Activated naive CD4-positive, alpha-beta T cell treated with anti-CD3 and anti-CD28 coated beads for 36 hours (primary cell): ENCODE measurements around the gene KDM7A. TPM values are rescaled to one million over a fixed set of nuclear protein-coding genes. Genes with fewer than 3 reads are reported as not detected.
A peak's percentile ranks its signal among the peaks of the same experiment; 100 is the strongest.
"Not testable (repeated sequence)": the region's sequence is repeated elsewhere in the genome, so short reads cannot be mapped to it uniquely, and the experiment has no call there.

Source experiments
- CTCF ChIA-PET: fragments of 350-600 bp; sonication (Branson Sonifier 250); formaldehyde crosslinking; loops from one replicate; lab custom pipeline; 2021; ENCODE audit warnings: antibody characterized with exemption; lab: Charles Lee
- DNase-seq: peaks from one replicate; pipeline ENCODE4 v3.0.0-alpha.2; 2020
- H3K27ac Mint-ChIP-seq: one replicate; pipeline ENCODE4 v1.8.0; 2021; ENCODE audit warnings: mild to moderate bottlenecking, mixed read lengths
- H3K27me3 Mint-ChIP-seq: one replicate; pipeline ENCODE4 v1.8.0; 2021; ENCODE audit warnings: low read depth, mixed read lengths
- H3K36me3 Mint-ChIP-seq: one replicate; pipeline ENCODE4 v1.8.0; 2021; ENCODE audit warnings: low read depth, mixed read lengths
- H3K4me1 Mint-ChIP-seq: one replicate; pipeline ENCODE4 v1.8.0; 2021; ENCODE audit warnings: low read depth, mixed read lengths
- H3K4me3 Mint-ChIP-seq: one replicate; pipeline ENCODE4 v1.8.0; 2021; ENCODE audit warnings: mild to moderate bottlenecking, moderate library complexity, mixed read lengths
- H3K9me3 Mint-ChIP-seq: one replicate; pipeline ENCODE4 v1.8.0; 2021; ENCODE audit warnings: mixed read lengths
- intact Hi-C: fragments of 100-400 bp; cut with micrococcal nuclease; formaldehyde crosslinking; loops from one replicate; pipeline ENCODE4 v1.15.1; 2023
- total RNA-seq, 2 experiments: library from RNA; stranded (reverse); gene quantifications; one replicate each; pipeline ENCODE4 v1.2.3, GENCODE V29; 2021

The KDM7A gene
- total RNA-seq, 2 experiments from 2014 or later, result 27.4 to 29.3 TPM

GRCh38 chr7:140174217-140174616 lies 2.6 kb downstream of the KDM7A start:
- DNase-seq, result no peak
- Mint-ChIP-seq H3K27ac (peak overlapping the region; percentile 2), H3K4me1 (peaks cover 53% of the 10 kb centered on the region), H3K27me3 (no peaks in the 10 kb centered on the region), H3K9me3 (peaks cover 5% of the 10 kb centered on the region), H3K36me3 (peaks cover 11% of the 10 kb centered on the region), H3K4me3 (no peak overlapping the region)
- intact Hi-C loops, result loop anchor here (2.0 to 10.0 kb wide), 2 partner anchors 229 to 751 kb away; partner anchors contain the start of gene BRAF
- CTCF ChIA-PET, result interaction anchor here (0.7 to 0.8 kb wide), 2 partner anchors 114 to 131 kb away, joined by 3 to 4 read pairs; no protein-coding TSS in a partner anchor

- Mint-ChIP-seq H3K27me3 (no peaks in the 10 kb centered on the region), H3K27ac (no peak overlapping the region), H3K4me1 (peaks cover 76% of the 10 kb centered on the region), H3K4me3 (no peak overlapping the region), H3K36me3 (peaks cover 5% of the 10 kb centered on the region), H3K9me3 (no peaks in the 10 kb centered on the region)
- intact Hi-C loops, result loop anchor here (10.0 kb wide), 1 partner anchor 754 kb away; the partner anchor contains the start of gene BRAF
- DNase-seq, result no peak
- CTCF ChIA-PET, result no interaction called here
Observed at GRCh38 chr7:140170375-140170774, 6.4 kb downstream of the KDM7A start.

GRCh38 chr7:140168816-140169215 lies 8.0 kb downstream of the KDM7A start:
- no peak overlapping the region for H3K27ac Mint-ChIP-seq
- DNase-seq, result no peak
- peaks cover 79% of the 10 kb centered on the region for H3K4me1 Mint-ChIP-seq
- CTCF ChIA-PET, result interaction anchor here (0.7 to 1.6 kb wide), 3 partner anchors 9 to 61 kb away, joined by 3 to 9 read pairs (median 3); partner anchors contain the start of gene KDM7A
- H3K9me3 Mint-ChIP-seq, result no peaks in the 10 kb centered on the region
- peaks cover 7% of the 10 kb centered on the region for H3K36me3 Mint-ChIP-seq
- H3K27me3 Mint-ChIP-seq, result no peaks in the 10 kb centered on the region
- H3K4me3 Mint-ChIP-seq, result no peak overlapping the region
- intact Hi-C loops, result loop anchor here (5.0 kb wide), 1 partner anchor 937 kb away; the partner anchor contains the start of gene UBN2

- CTCF ChIA-PET, result interaction anchor here (0.6 kb wide), 1 partner anchor 260 kb away, joined by 6 read pairs; no protein-coding TSS in a partner anchor
- intact Hi-C loops, result loop anchor here (1.0 to 5.0 kb wide), 4 partner anchors 10 to 933 kb away; partner anchors contain the start of gene UBN2
- no peaks in the 10 kb centered on the region for H3K9me3 Mint-ChIP-seq
Observed at GRCh38 chr7:140165422-140165821, 11.4 kb downstream of the KDM7A start.

GRCh38 chr7:140162081-140162480 lies 14.7 kb downstream of the KDM7A start:
- H3K4me1 Mint-ChIP-seq, result peaks cover 76% of the 10 kb centered on the region
- H3K4me3 Mint-ChIP-seq, H3K27ac Mint-ChIP-seq, H3K27me3 Mint-ChIP-seq, H3K9me3 Mint-ChIP-seq, DNase-seq, intact Hi-C loops: not testable (repeated sequence)
- CTCF ChIA-PET, result interaction anchor here (0.6 to 0.7 kb wide), 2 partner anchors 101 to 340 kb away, joined by 3 read pairs; no protein-coding TSS in a partner anchor
- H3K36me3 Mint-ChIP-seq, result peaks cover 10% of the 10 kb centered on the region

More at GRCh38 chr7:140165422-140165821, 11.4 kb downstream of the KDM7A start:
- H3K27me3 Mint-ChIP-seq, result no peaks in the 10 kb centered on the region
- peak overlapping the region; percentile 39 for H3K4me3 Mint-ChIP-seq
- peak; percentile 42 for DNase-seq
- peaks cover 79% of the 10 kb centered on the region for H3K4me1 Mint-ChIP-seq
- peak overlapping the region; percentile 95 for H3K27ac Mint-ChIP-seq
- H3K36me3 Mint-ChIP-seq, result peaks cover 4% of the 10 kb centered on the region

- peak overlapping the region; percentile 4 for H3K27ac Mint-ChIP-seq
- no peak overlapping the region for H3K4me3 Mint-ChIP-seq
- no peak for DNase-seq
- H3K4me1 Mint-ChIP-seq, result peaks cover 80% of the 10 kb centered on the region
- CTCF ChIA-PET, result no interaction called here
- H3K27me3 Mint-ChIP-seq, result no peaks in the 10 kb centered on the region
- intact Hi-C loops, result no loop called here
- peaks cover 10% of the 10 kb centered on the region for H3K36me3 Mint-ChIP-seq
- no peaks in the 10 kb centered on the region for H3K9me3 Mint-ChIP-seq
Observed at GRCh38 chr7:140161047-140161446, 15.7 kb downstream of the KDM7A start.

GRCh38 chr7:140160308-140160707 lies 16.5 kb downstream of the KDM7A start:
- intact Hi-C loops, result no loop called here
- CTCF ChIA-PET, result no interaction called here
- Mint-ChIP-seq H3K9me3 (no peaks in the 10 kb centered on the region), H3K36me3 (peaks cover 10% of the 10 kb centered on the region), H3K4me3 (no peak overlapping the region), H3K4me1 (peaks cover 78% of the 10 kb centered on the region), H3K27ac (peak overlapping the region; percentile 4), H3K27me3 (no peaks in the 10 kb centered on the region)
- no peak for DNase-seq

GRCh38 chr7:140159497-140159896 lies 17.3 kb downstream of the KDM7A start:
- H3K9me3 Mint-ChIP-seq, result no peaks in the 10 kb centered on the region
- no peak for DNase-seq
- no peak overlapping the region for H3K4me3 Mint-ChIP-seq
- H3K27ac Mint-ChIP-seq, result no peak overlapping the region
- no peaks in the 10 kb centered on the region for H3K27me3 Mint-ChIP-seq
- peaks cover 77% of the 10 kb centered on the region for H3K4me1 Mint-ChIP-seq
- CTCF ChIA-PET, result no interaction called here
- intact Hi-C loops, result no loop called here
- H3K36me3 Mint-ChIP-seq, result peaks cover 10% of the 10 kb centered on the region

GRCh38 chr7:140156460-140157080 lies 20.2 kb downstream of the KDM7A start:
- intact Hi-C loops, result no loop called here
- Mint-ChIP-seq H3K36me3 (peaks cover 13% of the 10 kb centered on the region), H3K27me3 (no peaks in the 10 kb centered on the region), H3K4me3 (no peak overlapping the region), H3K9me3 (no peaks in the 10 kb centered on the region), H3K27ac (no peak overlapping the region), H3K4me1 (peaks cover 78% of the 10 kb centered on the region)
- CTCF ChIA-PET, result interaction anchor here (1.2 kb wide), 1 partner anchor 12 kb away, joined by 3 read pairs; no protein-coding TSS in a partner anchor
- DNase-seq, result no peak

GRCh38 chr7:140155428-140155827 lies 21.4 kb downstream of the KDM7A start:
- CTCF ChIA-PET, result no interaction called here
- intact Hi-C loops, result no loop called here
- Mint-ChIP-seq H3K4me3 (no peak overlapping the region), H3K9me3 (no peaks in the 10 kb centered on the region), H3K36me3 (peaks cover 13% of the 10 kb centered on the region), H3K4me1 (peaks cover 72% of the 10 kb centered on the region), H3K27me3 (no peaks in the 10 kb centered on the region), H3K27ac (no peak overlapping the region)
- no peak for DNase-seq

GRCh38 chr7:140153666-140154161 lies 23.1 kb downstream of the KDM7A start:
- H3K27ac Mint-ChIP-seq, result no peak overlapping the region
- H3K9me3 Mint-ChIP-seq, result no peaks in the 10 kb centered on the region
- CTCF ChIA-PET, result no interaction called here
- no peaks in the 10 kb centered on the region for H3K27me3 Mint-ChIP-seq
- DNase-seq, result no peak
- intact Hi-C loops, result no loop called here
- H3K4me1 Mint-ChIP-seq, result peaks cover 77% of the 10 kb centered on the region
- peaks cover 13% of the 10 kb centered on the region for H3K36me3 Mint-ChIP-seq
- H3K4me3 Mint-ChIP-seq, result no peak overlapping the region

- H3K4me1 Mint-ChIP-seq, result peaks cover 65% of the 10 kb centered on the region
- H3K4me3 Mint-ChIP-seq, result no peak overlapping the region
- H3K9me3 Mint-ChIP-seq, result peaks cover 19% of the 10 kb centered on the region
- CTCF ChIA-PET, result interaction anchor here (1.1 kb wide), 1 partner anchor 16 kb away, joined by 4 read pairs; no protein-coding TSS in a partner anchor
- DNase-seq, result no peak
- intact Hi-C loops, result loop anchor here (2.0 kb wide), 1 partner anchor 18 kb away; no protein-coding TSS in a partner anchor
- no peak overlapping the region for H3K27ac Mint-ChIP-seq
- H3K27me3 Mint-ChIP-seq, result no peaks in the 10 kb centered on the region
- peaks cover 21% of the 10 kb centered on the region for H3K36me3 Mint-ChIP-seq
Observed at GRCh38 chr7:140146574-140146973, 30.2 kb downstream of the KDM7A start.
